HEK293T (cell line): Measurements from ENCODE around the gene ASTN2.

ENCODE experiments used
- ARNT ChIP-seq: fragments of 450-650 bp; IDR thresholded peaks from 2 replicates; pipeline ENCODE4 v1.6.1; 2017; ENCODE audit warnings: mild to moderate bottlenecking
- BHLHE40 ChIP-seq: fragments of 450-650 bp; IDR thresholded peaks from 2 replicates; pipeline ENCODE4 v1.6.1; 2016; ENCODE audit warnings: mild to moderate bottlenecking, moderate library complexity, borderline replicate concordance
- FOXA1 ChIP-seq: fragments of 450-650 bp; IDR thresholded peaks from 2 replicates; pipeline ENCODE4 v1.6.1; 2016; ENCODE audit warnings: mild to moderate bottlenecking
- FOXK2 ChIP-seq: fragments of 450-650 bp; IDR thresholded peaks from 2 replicates; pipeline ENCODE4 v1.6.1; 2016; ENCODE audit warnings: mild to moderate bottlenecking
- FOXM1 ChIP-seq: fragments of 450-650 bp; IDR thresholded peaks from 2 replicates; pipeline ENCODE4 v1.6.1; 2017; ENCODE audit warnings: mild to moderate bottlenecking, borderline replicate concordance
- L3MBTL2 ChIP-seq: fragments of 450-650 bp; conservative IDR thresholded peaks from 2 replicates; pipeline ENCODE4 v1.6.1; 2016; ENCODE audit warnings: mild to moderate bottlenecking
- LEF1 ChIP-seq: fragments of 450-650 bp; IDR thresholded peaks from 2 replicates; pipeline ENCODE4 v1.6.1; 2017; ENCODE audit warnings: mild to moderate bottlenecking, borderline replicate concordance
- NFRKB ChIP-seq: fragments of 450-650 bp; IDR thresholded peaks from 2 replicates; pipeline ENCODE4 v1.6.1; 2016; ENCODE audit warnings: mild to moderate bottlenecking, moderate library complexity
- PKNOX1 ChIP-seq: fragments of 450-650 bp; IDR thresholded peaks from 2 replicates; pipeline ENCODE4 v1.6.1; 2016
- SP1 ChIP-seq: fragments of 450-650 bp; IDR thresholded peaks from 2 replicates; pipeline ENCODE4 v1.6.1; 2017
- SUZ12 ChIP-seq: fragments of 450-650 bp; IDR thresholded peaks from 2 replicates; pipeline ENCODE4 v1.6.1; 2016; ENCODE audit warnings: mild to moderate bottlenecking
- TARDBP ChIP-seq: fragments of 450-650 bp; IDR thresholded peaks from 2 replicates; pipeline ENCODE4 v1.6.1; 2016
- ZNF384 ChIP-seq: fragments of 450-650 bp; IDR thresholded peaks from 2 replicates; pipeline ENCODE4 v1.6.1; 2016

- TF ChIP-seq LEF1 (no peak), L3MBTL2 (no peak), FOXM1 (no peak), NFRKB (no peak), ARNT (no peak), PKNOX1 (no peak), SP1 (no peak), FOXK2 (no peak), TARDBP (no peak), FOXA1 (no peak), BHLHE40 (no peak), ZNF384 (no peak), SUZ12 (no peak)
Measured at GRCh38 chr9:116491219-116491618, 923.6 kb downstream of the ASTN2 start.
